Measurements from ENCODE around the gene CAPN15. TPM values are rescaled to one million over a fixed set of nuclear protein-coding genes. Genes with fewer than 3 reads are reported as not detected.

CAPN15 gene
- total RNA-seq, 2 donors from 2014 or later: 55.3 to 76.1 TPM

- 98% methylated on average over 19 to 28 of the region's 28 CpGs for WGBS, 2 experiments (ENCODE audit: insufficient coverage in 1 of 2, insufficient read length in 1 of 2)
- H3K36me3 Mint-ChIP-seq (ENCODE audit: low read depth): peaks cover 9% of the 10 kb centered on the region
Measured at GRCh38 chr16:551210-551609, 23.7 kb downstream of the CAPN15 start.

GRCh38 chr16:552171-552570 is 24.7 kb downstream of the CAPN15 start:
- no peaks in the 10 kb centered on the region for H3K9me3 ChIP-seq (ENCODE audit: control insufficient read depth, low read length)
- H3K4me1 ChIP-seq (ENCODE audit: control insufficient read depth, insufficient read depth, low read length): no peaks in the 10 kb centered on the region
- no peak overlapping the region for H3K27ac Mint-ChIP-seq
- H3K36me3 Mint-ChIP-seq (ENCODE audit: low read depth): peaks cover 9% of the 10 kb centered on the region
- H3K36me3 ChIP-seq (ENCODE audit: control insufficient read depth, insufficient read depth, low read length): no peaks in the 10 kb centered on the region
- TF ChIP-seq, protein P1, sequence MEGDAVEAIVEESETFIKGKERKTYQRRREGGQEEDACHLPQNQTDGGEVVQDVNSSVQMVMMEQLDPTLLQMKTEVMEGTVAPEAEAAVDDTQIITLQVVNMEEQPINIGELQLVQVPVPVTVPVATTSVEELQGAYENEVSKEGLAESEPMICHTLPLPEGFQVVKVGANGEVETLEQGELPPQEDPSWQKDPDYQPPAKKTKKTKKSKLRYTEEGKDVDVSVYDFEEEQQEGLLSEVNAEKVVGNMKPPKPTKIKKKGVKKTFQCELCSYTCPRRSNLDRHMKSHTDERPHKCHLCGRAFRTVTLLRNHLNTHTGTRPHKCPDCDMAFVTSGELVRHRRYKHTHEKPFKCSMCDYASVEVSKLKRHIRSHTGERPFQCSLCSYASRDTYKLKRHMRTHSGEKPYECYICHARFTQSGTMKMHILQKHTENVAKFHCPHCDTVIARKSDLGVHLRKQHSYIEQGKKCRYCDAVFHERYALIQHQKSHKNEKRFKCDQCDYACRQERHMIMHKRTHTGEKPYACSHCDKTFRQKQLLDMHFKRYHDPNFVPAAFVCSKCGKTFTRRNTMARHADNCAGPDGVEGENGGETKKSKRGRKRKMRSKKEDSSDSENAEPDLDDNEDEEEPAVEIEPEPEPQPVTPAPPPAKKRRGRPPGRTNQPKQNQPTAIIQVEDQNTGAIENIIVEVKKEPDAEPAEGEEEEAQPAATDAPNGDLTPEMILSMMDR (conservative IDR thresholded peaks at IDR 0.05): no peak
- no peaks in the 10 kb centered on the region for H3K27me3 Mint-ChIP-seq (ENCODE audit: insufficient read depth)
- no peak overlapping the region for H3K9ac ChIP-seq (ENCODE audit: extremely low read depth, low read length, poor library complexity, severe bottlenecking)
- no peak overlapping the region for H3K4me3 ChIP-seq (ENCODE audit: low read length)
- H3K9me3 Mint-ChIP-seq: no peaks in the 10 kb centered on the region
- no peak overlapping the region for H3K4me3 Mint-ChIP-seq
- WGBS, 2 experiments (ENCODE audit: insufficient coverage in 1 of 2, insufficient read length in 1 of 2): 98 to 100% methylated on average over 35 of the region's 35 CpGs
- H3K27me3 ChIP-seq (ENCODE audit: control insufficient read depth, insufficient read depth, low read length, poor library complexity, severe bottlenecking): no peaks in the 10 kb centered on the region
- H3K27ac ChIP-seq (ENCODE audit: low read depth, low read length): no peak overlapping the region
- no peak for DNase-seq
- no peaks in the 10 kb centered on the region for H3K4me1 Mint-ChIP-seq

More at GRCh38 chr16:551210-551609, 23.7 kb downstream of the CAPN15 start:
- H3K27me3 Mint-ChIP-seq (ENCODE audit: insufficient read depth): no peaks in the 10 kb centered on the region
- TF ChIP-seq, protein P1 (conservative IDR thresholded peaks at IDR 0.05): no peak
- H3K36me3 ChIP-seq (ENCODE audit: control insufficient read depth, insufficient read depth, low read length): no peaks in the 10 kb centered on the region
- no peak overlapping the region for H3K4me3 ChIP-seq (ENCODE audit: low read length)
- no peak overlapping the region for H3K27ac ChIP-seq (ENCODE audit: low read depth, low read length)
- H3K27me3 ChIP-seq (ENCODE audit: control insufficient read depth, insufficient read depth, low read length, poor library complexity, severe bottlenecking): no peaks in the 10 kb centered on the region
- no peak overlapping the region for H3K4me3 Mint-ChIP-seq
- no peaks in the 10 kb centered on the region for H3K9me3 Mint-ChIP-seq
- no peaks in the 10 kb centered on the region for H3K4me1 Mint-ChIP-seq
- H3K4me1 ChIP-seq (ENCODE audit: control insufficient read depth, insufficient read depth, low read length): no peaks in the 10 kb centered on the region
- H3K9ac ChIP-seq (ENCODE audit: extremely low read depth, low read length, poor library complexity, severe bottlenecking): no peak overlapping the region
- H3K27ac Mint-ChIP-seq: no peak overlapping the region
- H3K9me3 ChIP-seq (ENCODE audit: control insufficient read depth, low read length): no peaks in the 10 kb centered on the region
- no peak for DNase-seq

GRCh38 chr16:553601-554296 is 26.2 kb downstream of the CAPN15 start:
- Histone ChIP-seq H3K36me3 (ENCODE audit: control insufficient read depth, insufficient read depth, low read length) (no peaks in the 10 kb centered on the region), H3K9me3 (ENCODE audit: control insufficient read depth, low read length) (no peaks in the 10 kb centered on the region), H3K27ac (ENCODE audit: low read depth, low read length) (no peak overlapping the region), H3K9ac (ENCODE audit: extremely low read depth, low read length, poor library complexity, severe bottlenecking) (no peak overlapping the region), H3K4me3 (ENCODE audit: low read length) (no peak overlapping the region), H3K4me1 (ENCODE audit: control insufficient read depth, insufficient read depth, low read length) (no peaks in the 10 kb centered on the region), H3K27me3 (ENCODE audit: control insufficient read depth, insufficient read depth, low read length, poor library complexity, severe bottlenecking) (peaks cover 8% of the 10 kb centered on the region)
- WGBS, 2 experiments (ENCODE audit: insufficient coverage in 1 of 2, insufficient read length in 1 of 2): 96% methylated on average over 22 to 33 of the region's 33 CpGs
- Mint-ChIP-seq H3K9me3 (no peaks in the 10 kb centered on the region), H3K27me3 (ENCODE audit: insufficient read depth) (peaks cover 6% of the 10 kb centered on the region), H3K4me3 (no peak overlapping the region), H3K36me3 (ENCODE audit: low read depth) (peaks cover 9% of the 10 kb centered on the region), H3K27ac (no peak overlapping the region), H3K4me1 (no peaks in the 10 kb centered on the region)
- TF ChIP-seq, protein P1 (conservative IDR thresholded peaks at IDR 0.05): no peak
- DNase-seq: no peak

Data from endodermal cell (in vitro differentiated cells).